Motor neuron (in vitro differentiated cells): ENCODE measurements around the gene TRAPPC11. TPM values are rescaled to one million over a fixed set of nuclear protein-coding genes. Genes with fewer than 3 reads are reported as not detected.

Experiments used
- ATAC-seq, 8 experiments: fragments of 200-7000 bp; cut with Tn5 transposase; replicated peaks in 6 of 8; 2 replicates each; pipeline ENCODE4 v1.8.0; 2021; ENCODE audit warnings: mild to moderate bottlenecking in 8 of 8, moderate library complexity in 8 of 8
- H3K27ac ChIP-seq, 2 donors: fragments of 250-450 bp; sonication (Bioruptor Pico); 2 replicates each; pipeline ENCODE4 v1.9.0; 2021; ENCODE audit warnings: antibody characterized with exemption in 2 of 2, mild to moderate bottlenecking in 2 of 2, moderate library complexity in 1 of 2
- H3K4me1 ChIP-seq, 2 donors: fragments of 250-450 bp; sonication (Bioruptor Pico); replicated peaks in 1 of 2; 2 replicates each; pipeline ENCODE4 v1.6.1; 2021; ENCODE audit warnings: antibody characterized with exemption in 2 of 2, mild to moderate bottlenecking in 2 of 2, moderate library complexity in 1 of 2
- H3K4me3 ChIP-seq, 5 donors: fragments of 250-450 bp; sonication (Bioruptor Pico); 2 replicates each; pipeline ENCODE4 v1.9.0; 2021; ENCODE audit warnings: antibody characterized with exemption in 5 of 5, mild to moderate bottlenecking in 5 of 5, moderate library complexity in 4 of 5
- WGBS, 10 experiments: fragments of 450-650 bp; shearing (Covaris generic); methylation state at CpG; one replicate each; pipeline ENCODE4 v1.0.0; 2022; 5-methylcytosine and 5-hydroxymethylcytosine counted together
- in situ Hi-C, 9 experiments: fragments of 400-800 bp; cut with MboI; loops; one replicate each; pipeline ENCODE4 v1.15.0; 2021; ENCODE audit warnings: low sequenced_read_pairs in 9 of 9, low pct_unique_long_range_greater_than_20kb in 2 of 9; ENCODE audit not compliant: unreplicated experiment in 9 of 9
- total RNA-seq, 8 experiments: library from RNA; unstranded; fragments of 300-600 nt; gene quantifications; 2 replicates each; pipeline versions ENCODE4 v1.2.3 to v1.2.4, GENCODE V29; 2022

Gene TRAPPC11
- total RNA-seq, 8 experiments from 2014 or later: 26.5 to 53.0 (median 42.9) TPM

GRCh38 chr4:183758061-183758757, 99.1 kb downstream of the TRAPPC11 start:
- 29 to 100% (median 72%) methylated on average over 2 to 15 of the region's 29 CpGs; no CpG with 5 or more reads in 2 of the 10 experiments for WGBS, 10 experiments
- in situ Hi-C loops: no loop called here
- ATAC-seq: no peak
- H3K27ac ChIP-seq: no peak overlapping the region
- H3K4me3 ChIP-seq: no peak overlapping the region
- no peaks in the 10 kb centered on the region for H3K4me1 ChIP-seq

GRCh38 chr4:183758758-183759447, 99.8 kb downstream of the TRAPPC11 start:
- Histone ChIP-seq H3K4me1 (no peaks in the 10 kb centered on the region), H3K4me3 (no peak overlapping the region), H3K27ac (no peak overlapping the region)
- in situ Hi-C loops: no loop called here
- ATAC-seq: no peak
- WGBS, 10 experiments: 38 to 100% (median 88%) methylated on average over 3 to 19 of the region's 21 CpGs

GRCh38 chr4:183760326-183760725, 101.2 kb downstream of the TRAPPC11 start:
- no peak for ATAC-seq

More at GRCh38 chr4:183760326-183760725, 101.2 kb downstream of the TRAPPC11 start:
- in situ Hi-C loops: no loop called here
- peaks cover 0 to 2% of the 10 kb centered on the region in 2 donors for H3K4me1 ChIP-seq
- 0 to 100% (median 0%) methylated on average over 1 of the region's 1 CpG; no CpG with 5 or more reads in 4 of the 10 experiments for WGBS, 10 experiments
- H3K4me3 ChIP-seq: no peak overlapping the region
- H3K27ac ChIP-seq: no peak overlapping the region

Other genes starting within 250 kb of the TRAPPC11 start
- gene CDKN2AIP, start 214.7 kb upstream of the TRAPPC11 start, total RNA-seq: 10 to 100 TPM; 14.3 to 35.0 (median 26.9) TPM
- gene ING2, start 154.2 kb upstream of the TRAPPC11 start, total RNA-seq: 10 to 100 TPM in 6 of 8 experiments, 1 to 10 TPM in 2; 6.9 to 19.6 (median 12.5) TPM
- 10 to 100 TPM; 21.9 to 53.4 (median 26.8) TPM for gene RWDD4, start 108 bp upstream of the TRAPPC11 start, total RNA-seq
- 10 to 100 TPM in 5 of 8 experiments, under 1 TPM in 3; 0.09 to 31.4 (median 23.7) TPM for gene STOX2, start 246.0 kb downstream of the TRAPPC11 start, total RNA-seq